GM18499 (cell line): ENCODE results near the gene LCN15.

Experiments
- ATAC-seq: cut with Tn5 transposase; IDR thresholded peaks from one replicate; pipeline ENCODE4 v1.9.1; 2021; ENCODE audit warnings: moderate number of reproducible peaks; ENCODE audit not compliant: insufficient read depth, unreplicated experiment

The LCN15 gene

GRCh38 chr9:136742591-136743391, 21.5 kb downstream of the LCN15 start, which contains the start of gene LCN10:
TSS of gene LCN10 (minus strand) at chr9:136742940. CDS start at chr9:136742903, 37 bp downstream.
- no peak for ATAC-seq

- no peak for ATAC-seq
These were observed 22.3 kb downstream of the LCN15 start for GRCh38 chr9:136741883-136742571.

GRCh38 chr9:136740971-136741882, 23.1 kb downstream of the LCN15 start:
- ATAC-seq: no peak

GRCh38 chr9:136740491-136740890, 23.8 kb downstream of the LCN15 start:
- no peak for ATAC-seq

GRCh38 chr9:136740069-136740468, 24.2 kb downstream of the LCN15 start:
- ATAC-seq: no peak

GRCh38 chr9:136739509-136739908, 24.8 kb downstream of the LCN15 start:
- no peak for ATAC-seq

GRCh38 chr9:136738960-136739359, 25.4 kb downstream of the LCN15 start:
- ATAC-seq: no peak

- ATAC-seq: no peak
These were observed 28.4 kb downstream of the LCN15 start for GRCh38 chr9:136735812-136736480.

GRCh38 chr9:136734837-136735496, 29.4 kb downstream of the LCN15 start:
- no peak for ATAC-seq

GRCh38 chr9:136733611-136734010, 30.7 kb downstream of the LCN15 start:
- no peak for ATAC-seq

- ATAC-seq: no peak
These were observed 31.7 kb downstream of the LCN15 start for GRCh38 chr9:136732444-136733178.

GRCh38 chr9:136729926-136730325, 34.4 kb downstream of the LCN15 start:
- no peak for ATAC-seq

GRCh38 chr9:136729144-136729543, 35.2 kb downstream of the LCN15 start:
- ATAC-seq: no peak

- no peak for ATAC-seq
These were observed 35.7 kb downstream of the LCN15 start for GRCh38 chr9:136728548-136729123.

- no peak for ATAC-seq
These were observed 36.2 kb downstream of the LCN15 start for GRCh38 chr9:136728080-136728547.

- no peak for ATAC-seq
These were observed 37.6 kb downstream of the LCN15 start for GRCh38 chr9:136726631-136727191.

- ATAC-seq: no peak
These were observed 38.2 kb downstream of the LCN15 start for GRCh38 chr9:136726118-136726517.

GRCh38 chr9:136725612-136726011, 38.7 kb downstream of the LCN15 start:
- no peak for ATAC-seq
